MCF 10A (cell line): ENCODE results near the gene CDC16. TPM values are rescaled to one million over a fixed set of nuclear protein-coding genes. Genes with fewer than 3 reads are reported as not detected.

Experiments
- BruUV-seq: library from RNA; stranded (reverse); fragments of 400-500 nt; replicated peaks from 2 replicates; lab custom pipeline; 2021; lab: Mats Ljungman, UMichigan
- CTCF ChIA-PET: fragments of 300-600 bp; sonication (Branson Sonifier 250); formaldehyde crosslinking; extraction: SDS; loops from one replicate; lab custom pipeline; 2021; ENCODE audit warnings: antibody characterized with exemption, inconsistent platforms; lab: Yijun Ruan, JAX
- POLR2A ChIA-PET: fragments of 300-600, 350-650 bp; sonication (Branson Sonifier 250); formaldehyde crosslinking; extraction: SDS; loops from one replicate; lab custom pipeline; 2020; ENCODE audit warnings: antibody characterized with exemption, inconsistent platforms; lab: Yijun Ruan, JAX
- DNase-seq: peaks from one replicate; pipeline ENCODE4 v3.0.0-alpha.2; 2018; ENCODE audit not compliant: unreplicated experiment
- H3K27ac Mint-ChIP-seq: one replicate; pipeline ENCODE4 v1.8.0; 2022; ENCODE audit warnings: mild to moderate bottlenecking, low read depth, mixed read lengths; ENCODE audit not compliant: unreplicated experiment
- H3K27me3 Mint-ChIP-seq: one replicate; pipeline ENCODE4 v1.8.0; 2022; ENCODE audit warnings: mixed read lengths; ENCODE audit not compliant: insufficient read depth, unreplicated experiment
- H3K36me3 Mint-ChIP-seq: one replicate; pipeline ENCODE4 v1.8.0; 2022; ENCODE audit warnings: mild to moderate bottlenecking, moderate library complexity, mixed read lengths; ENCODE audit not compliant: insufficient read depth, unreplicated experiment
- H3K4me1 Mint-ChIP-seq: one replicate; pipeline ENCODE4 v1.8.0; 2022; ENCODE audit warnings: mixed read lengths; ENCODE audit not compliant: insufficient read depth, unreplicated experiment
- H3K4me3 Mint-ChIP-seq: one replicate; pipeline ENCODE4 v1.8.0; 2022; ENCODE audit warnings: mild to moderate bottlenecking, moderate library complexity, mixed read lengths; ENCODE audit not compliant: unreplicated experiment
- H3K9me3 Mint-ChIP-seq: one replicate; pipeline ENCODE4 v1.8.0; 2022; ENCODE audit warnings: mixed read lengths; ENCODE audit not compliant: unreplicated experiment
- intact Hi-C: fragments of 100-400 bp; cut with micrococcal nuclease; formaldehyde crosslinking; loops from 2 replicates; pipeline ENCODE4 v1.14.1; 2022
- total RNA-seq: library from RNA; stranded (reverse); gene quantifications from 2 replicates; pipeline ENCODE4 v1.2.3, GENCODE V29; 2022
- TF ChIP-seq, protein P1 (sequence below): fragments of 200-600 bp; IDR thresholded peaks from one replicate; pipeline ENCODE4 v1.8.0; 2022; ENCODE audit warnings: antibody characterized with exemption, mild to moderate bottlenecking; ENCODE audit not compliant: unreplicated experiment

Gene CDC16
- total RNA-seq, 1 experiment from 2014 or later = 72.4 TPM

GRCh38 chr13:114275304-114275703 is 40.6 kb downstream of the CDC16 start:
- ChIA-PET CTCF (no interaction called here), POLR2A (interaction anchor here (0.7 to 1.3 kb wide), 2 partner anchors 9 to 46 kb away, joined by 3 read pairs; no protein-coding TSS in a partner anchor)
- TF ChIP-seq, protein P1, sequence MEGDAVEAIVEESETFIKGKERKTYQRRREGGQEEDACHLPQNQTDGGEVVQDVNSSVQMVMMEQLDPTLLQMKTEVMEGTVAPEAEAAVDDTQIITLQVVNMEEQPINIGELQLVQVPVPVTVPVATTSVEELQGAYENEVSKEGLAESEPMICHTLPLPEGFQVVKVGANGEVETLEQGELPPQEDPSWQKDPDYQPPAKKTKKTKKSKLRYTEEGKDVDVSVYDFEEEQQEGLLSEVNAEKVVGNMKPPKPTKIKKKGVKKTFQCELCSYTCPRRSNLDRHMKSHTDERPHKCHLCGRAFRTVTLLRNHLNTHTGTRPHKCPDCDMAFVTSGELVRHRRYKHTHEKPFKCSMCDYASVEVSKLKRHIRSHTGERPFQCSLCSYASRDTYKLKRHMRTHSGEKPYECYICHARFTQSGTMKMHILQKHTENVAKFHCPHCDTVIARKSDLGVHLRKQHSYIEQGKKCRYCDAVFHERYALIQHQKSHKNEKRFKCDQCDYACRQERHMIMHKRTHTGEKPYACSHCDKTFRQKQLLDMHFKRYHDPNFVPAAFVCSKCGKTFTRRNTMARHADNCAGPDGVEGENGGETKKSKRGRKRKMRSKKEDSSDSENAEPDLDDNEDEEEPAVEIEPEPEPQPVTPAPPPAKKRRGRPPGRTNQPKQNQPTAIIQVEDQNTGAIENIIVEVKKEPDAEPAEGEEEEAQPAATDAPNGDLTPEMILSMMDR = no peak
- Mint-ChIP-seq H3K27ac (no peak overlapping the region), H3K36me3 (peaks cover 51% of the 10 kb centered on the region), H3K4me1 (peaks cover 9% of the 10 kb centered on the region), H3K27me3 (no peaks in the 10 kb centered on the region), H3K9me3 (no peaks in the 10 kb centered on the region), H3K4me3 (no peak overlapping the region)
- BruUV-seq = no TSS peak
- DNase-seq = no peak
- intact Hi-C loops = no loop called here

DNA sequence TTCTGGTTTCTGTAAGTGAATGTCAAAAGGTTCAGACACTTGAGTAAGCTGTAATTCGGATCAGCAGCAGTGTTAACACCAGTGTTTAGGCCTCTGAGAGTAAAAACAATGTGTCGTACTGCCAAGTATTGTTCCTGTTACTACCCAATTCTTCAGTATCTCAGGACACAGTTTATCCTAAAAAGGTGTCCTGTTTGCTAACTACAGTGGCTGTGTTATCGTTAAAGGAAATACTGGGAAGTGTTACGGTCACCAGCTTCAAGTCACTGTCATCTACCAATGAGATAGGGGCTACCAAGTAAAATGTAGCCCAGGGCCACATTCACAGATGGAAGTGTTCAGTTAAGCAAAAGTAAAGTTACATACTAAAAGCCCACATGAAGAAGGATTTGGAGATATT is 44.4 kb downstream of the CDC16 start:
- DNase-seq = no peak
- POLR2A ChIA-PET = interaction anchor here (0.7 to 4.0 kb wide), 8 partner anchors 9 to 878 kb away, joined by 3 to 26 read pairs (median 4); partner anchors contain the start of gene CHAMP1
- H3K27ac Mint-ChIP-seq = no peak overlapping the region
- peaks cover 22% of the 10 kb centered on the region for H3K4me1 Mint-ChIP-seq
- H3K27me3 Mint-ChIP-seq = no peaks in the 10 kb centered on the region
- CTCF ChIA-PET = interaction anchor here (0.8 kb wide), 1 partner anchor 60 kb away, joined by 3 read pairs; no protein-coding TSS in a partner anchor
- peaks cover 33% of the 10 kb centered on the region for H3K36me3 Mint-ChIP-seq
- no peak overlapping the region for H3K4me3 Mint-ChIP-seq
- intact Hi-C loops = no loop called here
- TF ChIP-seq, protein P1 = no peak
- BruUV-seq = no TSS peak
- H3K9me3 Mint-ChIP-seq = no peaks in the 10 kb centered on the region

- intact Hi-C loops = loop anchor here (2.0 kb wide), 1 partner anchor 35 kb away; the partner anchor contains the start of gene CHAMP1
- no TSS peak for BruUV-seq
- CTCF ChIA-PET = interaction anchor here (0.7 to 1.6 kb wide), 4 partner anchors 40 to 61 kb away, joined by 3 to 4 read pairs (median 3); no protein-coding TSS in a partner anchor
- no peak for DNase-seq
- Mint-ChIP-seq H3K27ac (peak overlapping the region; percentile 93), H3K9me3 (no peaks in the 10 kb centered on the region), H3K27me3 (no peaks in the 10 kb centered on the region), H3K4me1 (peaks cover 22% of the 10 kb centered on the region), H3K36me3 (peaks cover 33% of the 10 kb centered on the region), H3K4me3 (peak overlapping the region; percentile 94)
- TF ChIP-seq, protein P1 = no peak
- POLR2A ChIA-PET = interaction anchor here (0.7 to 4.0 kb wide), 15 partner anchors 9 to 879 kb away, joined by 3 to 26 read pairs (median 4); partner anchors contain the start of gene CHAMP1
These were observed 45.2 kb downstream of the CDC16 start for GRCh38 chr13:114279758-114280355.

DNA sequence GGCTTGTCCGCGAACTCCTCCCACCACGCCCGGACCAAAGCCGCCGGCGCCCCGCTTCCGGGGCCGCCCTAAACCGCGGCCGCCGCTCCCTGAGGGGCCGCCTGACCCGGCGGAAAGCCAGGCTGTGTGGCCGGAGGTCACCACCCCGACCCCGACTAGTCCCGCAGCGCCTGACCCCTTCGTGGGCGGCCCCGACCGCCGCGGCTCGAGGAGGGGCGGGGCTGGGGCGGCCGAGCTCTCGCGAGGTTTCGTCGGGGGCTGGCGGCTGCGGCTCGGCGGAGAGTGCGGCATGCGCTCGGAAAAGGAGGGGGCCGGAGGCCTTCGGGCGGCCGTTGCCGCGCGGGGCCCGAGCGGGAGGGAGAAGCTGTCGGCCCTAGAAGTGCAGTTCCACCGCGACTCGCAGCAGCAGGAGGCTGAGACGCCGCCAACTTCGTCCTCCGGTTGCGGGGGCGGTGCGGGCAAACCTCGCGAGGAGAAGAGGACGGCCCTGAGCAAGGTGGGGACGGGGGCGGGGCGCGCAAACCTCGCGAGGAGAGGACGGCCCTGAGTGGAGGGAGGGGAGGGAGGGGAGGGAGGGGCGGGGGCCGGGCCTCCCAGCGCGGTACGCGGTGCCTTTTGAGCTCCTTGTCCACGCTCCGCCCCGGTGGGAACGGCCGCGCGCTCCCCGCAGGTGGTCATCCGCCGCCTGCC is 46.8 kb downstream of the CDC16 start, which contains the start of gene UPF3A:
TSS of gene UPF3A (plus strand) at position 251 of the 690 bp plus-strand sequence. CDS start at position 290, 39 bp downstream.
- no TSS peak for BruUV-seq
- peak; percentile 94 for DNase-seq
- CTCF ChIA-PET = no interaction called here

More for the DNA sequence above, 46.8 kb downstream of the CDC16 start, which contains the start of gene UPF3A:
- Mint-ChIP-seq H3K4me3 (peak within 1 kb of the TSS; percentile 94), H3K27me3 (no peaks in the 10 kb centered on the region), H3K9me3 (no peaks in the 10 kb centered on the region), H3K36me3 (peaks cover 34% of the 10 kb centered on the region), H3K4me1 (peaks cover 29% of the 10 kb centered on the region), H3K27ac (peak within 1 kb of the TSS; percentile 93)
- intact Hi-C loops = loop anchor here (2.0 kb wide), 1 partner anchor 33 kb away; the partner anchor contains the start of gene CHAMP1
- TF ChIP-seq, protein P1 = no peak
- POLR2A ChIA-PET = interaction anchor here (0.6 to 4.0 kb wide), 17 partner anchors 8 to 1073 kb away, joined by 3 to 26 read pairs (median 5); partner anchors contain the start of genes CDC16, CHAMP1 and PCID2
